ENCODE measurements around the gene ARAP2.

Gene ARAP2

DNA sequence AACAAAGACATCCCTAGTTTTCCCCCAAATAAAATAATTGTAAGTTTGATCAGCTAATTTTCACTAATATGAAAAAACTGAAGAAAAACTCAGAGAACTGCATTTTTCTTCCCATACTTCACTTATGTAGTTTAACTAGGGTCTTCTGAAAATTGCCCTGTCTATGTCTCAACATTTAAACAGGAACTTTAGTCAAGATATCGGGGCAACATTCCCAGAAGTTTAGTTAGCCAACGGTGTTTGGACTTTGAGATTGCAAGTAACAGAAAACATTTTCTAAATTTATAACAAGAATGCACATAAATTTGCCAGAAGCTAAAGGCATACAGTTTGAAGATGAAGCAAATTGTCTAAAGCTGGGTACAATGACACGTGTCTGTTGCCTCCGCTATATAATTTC is 201.1 kb downstream of the ARAP2 start:
- no peak for TF ChIP-seq CTCF (IDR thresholded peaks at IDR 0.05; ENCODE audit: extremely low read depth, missing control alignments)

DNA sequence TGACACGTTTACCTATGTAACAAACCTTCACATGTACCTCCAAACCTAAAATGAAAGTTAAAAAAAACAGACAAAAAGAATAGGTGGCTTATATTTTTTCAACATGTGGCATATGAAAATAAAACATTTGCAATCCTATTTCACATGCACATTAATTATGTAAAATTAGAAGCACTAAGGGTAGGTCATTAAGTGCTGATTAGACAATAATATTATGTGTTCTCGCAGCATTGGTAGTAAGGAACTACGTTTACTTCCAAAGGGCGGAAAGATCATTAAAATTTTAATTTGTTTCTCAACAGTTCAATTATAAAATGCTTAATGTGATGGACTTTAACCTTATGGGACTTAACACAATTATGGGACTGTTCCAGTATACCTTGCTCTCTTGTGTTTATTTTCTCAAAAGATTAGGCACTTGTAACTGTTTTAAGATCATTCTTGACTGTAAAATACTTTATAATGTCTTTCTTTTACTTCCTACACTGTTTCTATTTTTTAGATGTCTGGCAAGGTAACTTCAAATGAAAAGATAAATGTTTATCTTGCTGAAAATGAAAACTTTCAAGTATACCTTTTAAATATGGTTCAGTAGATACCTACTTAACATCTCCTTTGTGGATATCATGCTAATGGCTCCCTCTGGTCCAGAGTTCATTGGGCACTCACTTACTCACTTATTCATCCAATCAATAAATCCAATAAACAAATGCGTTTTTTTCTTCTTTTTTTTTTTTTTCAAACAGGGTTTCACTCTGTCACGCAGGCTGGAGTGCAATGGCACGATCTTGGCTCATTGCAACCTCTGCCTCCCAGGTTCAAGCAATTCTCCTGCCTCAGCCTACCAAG is 202.0 kb downstream of the ARAP2 start:
- no peak for TF ChIP-seq CTCF (IDR thresholded peaks at IDR 0.05; ENCODE audit: extremely low read depth, missing control alignments)
- DNase-seq (ENCODE audit: low spot score): no peak

More for the DNA sequence above, 201.1 kb downstream of the ARAP2 start:
- no peak for DNase-seq (ENCODE audit: low spot score)

DNA sequence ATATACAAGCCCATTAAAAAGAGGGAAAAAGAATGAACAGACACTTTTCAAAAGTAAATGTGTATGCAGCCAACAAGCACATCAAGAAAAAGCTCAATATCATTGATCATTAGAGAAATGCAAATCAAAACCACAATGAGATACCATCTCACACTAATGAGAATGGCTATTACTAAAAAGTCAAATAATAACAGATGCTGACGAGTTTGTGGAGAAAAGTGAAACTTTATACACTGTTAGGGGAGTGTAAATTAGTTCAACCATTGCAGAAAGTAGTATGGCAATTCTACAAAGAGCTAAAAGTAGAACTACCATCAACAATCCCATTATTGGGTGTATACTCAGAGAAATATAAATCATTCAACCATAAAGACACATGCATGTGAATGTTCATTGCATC is 203.0 kb downstream of the ARAP2 start:
- DNase-seq (ENCODE audit: low spot score): no peak
- TF ChIP-seq CTCF (IDR thresholded peaks at IDR 0.05; ENCODE audit: extremely low read depth, missing control alignments): no peak

GRCh38 chr4:36039026-36039425 is 205.3 kb downstream of the ARAP2 start:
- no peak for DNase-seq (ENCODE audit: low spot score)

GRCh38 chr4:36038491-36038890 is 205.8 kb downstream of the ARAP2 start:
- no peak for DNase-seq (ENCODE audit: low spot score)
- TF ChIP-seq CTCF (IDR thresholded peaks at IDR 0.05; ENCODE audit: extremely low read depth, missing control alignments): no peak

More at GRCh38 chr4:36039026-36039425, 205.3 kb downstream of the ARAP2 start:
- TF ChIP-seq CTCF (IDR thresholded peaks at IDR 0.05; ENCODE audit: extremely low read depth, missing control alignments): no peak

- no peak for TF ChIP-seq CTCF (IDR thresholded peaks at IDR 0.05; ENCODE audit: extremely low read depth, missing control alignments)
- no peak for DNase-seq (ENCODE audit: low spot score)
Observed at GRCh38 chr4:36037127-36037526, 207.2 kb downstream of the ARAP2 start.

DNA sequence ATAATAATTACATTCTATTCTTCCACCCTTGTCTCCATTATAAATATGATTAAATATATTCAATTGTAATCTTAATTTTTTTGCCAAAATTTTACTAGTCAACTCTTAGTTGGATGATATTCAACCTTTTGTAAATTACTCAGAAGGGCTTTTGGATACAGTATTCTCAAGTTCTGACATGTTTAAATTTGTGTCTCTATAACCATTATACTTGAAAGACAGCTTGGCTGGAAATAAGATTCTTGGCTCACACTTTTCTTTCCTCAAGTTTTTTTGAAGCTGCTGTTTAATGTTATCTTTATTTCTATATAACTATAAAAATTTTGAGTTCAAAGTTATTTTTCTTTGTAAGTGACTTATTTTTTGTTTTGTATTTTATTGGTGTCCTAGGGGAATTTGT is 214.4 kb downstream of the ARAP2 start:
- DNase-seq (ENCODE audit: low spot score): no peak
- no peak for TF ChIP-seq CTCF (IDR thresholded peaks at IDR 0.05; ENCODE audit: extremely low read depth, missing control alignments)
